Neural cell (in vitro differentiated cells): ENCODE data around the gene TXNDC16.

ENCODE experiments used
- POLR2AphosphoS5 ChIP-seq: IDR thresholded peaks from 2 replicates; pipeline ENCODE4 v1.6.1; 2012
- REST ChIP-seq: IDR thresholded peaks from 2 replicates; pipeline ENCODE4 v1.6.1; 2012; ENCODE audit warnings: borderline replicate concordance
- SMC3 ChIP-seq: fragments of 450-650 bp; conservative IDR thresholded peaks from 2 replicates; pipeline ENCODE4 v1.6.1; 2014; ENCODE audit warnings: antibody characterized with exemption, mild to moderate bottlenecking, moderate library complexity; ENCODE audit not compliant: poor library complexity
- TAF1 ChIP-seq: IDR thresholded peaks from 2 replicates; pipeline ENCODE4 v1.6.1; 2012; ENCODE audit warnings: low read depth
- TF ChIP-seq, protein P1 (sequence below): fragments of 450-650 bp; IDR thresholded peaks from 2 replicates; pipeline ENCODE4 v1.5.1; 2014; ENCODE audit warnings: antibody characterized with exemption, mild to moderate bottlenecking, moderate library complexity; ENCODE audit not compliant: poor library complexity, severe bottlenecking

- TF ChIP-seq, protein P1, sequence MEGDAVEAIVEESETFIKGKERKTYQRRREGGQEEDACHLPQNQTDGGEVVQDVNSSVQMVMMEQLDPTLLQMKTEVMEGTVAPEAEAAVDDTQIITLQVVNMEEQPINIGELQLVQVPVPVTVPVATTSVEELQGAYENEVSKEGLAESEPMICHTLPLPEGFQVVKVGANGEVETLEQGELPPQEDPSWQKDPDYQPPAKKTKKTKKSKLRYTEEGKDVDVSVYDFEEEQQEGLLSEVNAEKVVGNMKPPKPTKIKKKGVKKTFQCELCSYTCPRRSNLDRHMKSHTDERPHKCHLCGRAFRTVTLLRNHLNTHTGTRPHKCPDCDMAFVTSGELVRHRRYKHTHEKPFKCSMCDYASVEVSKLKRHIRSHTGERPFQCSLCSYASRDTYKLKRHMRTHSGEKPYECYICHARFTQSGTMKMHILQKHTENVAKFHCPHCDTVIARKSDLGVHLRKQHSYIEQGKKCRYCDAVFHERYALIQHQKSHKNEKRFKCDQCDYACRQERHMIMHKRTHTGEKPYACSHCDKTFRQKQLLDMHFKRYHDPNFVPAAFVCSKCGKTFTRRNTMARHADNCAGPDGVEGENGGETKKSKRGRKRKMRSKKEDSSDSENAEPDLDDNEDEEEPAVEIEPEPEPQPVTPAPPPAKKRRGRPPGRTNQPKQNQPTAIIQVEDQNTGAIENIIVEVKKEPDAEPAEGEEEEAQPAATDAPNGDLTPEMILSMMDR, result no peak
- TF ChIP-seq TAF1 (no peak), SMC3 (no peak), POLR2AphosphoS5 (no peak), REST (no peak)
Measured at GRCh38 chr14:52413729-52414408, 138.4 kb downstream of the TXNDC16 start.
